Spleen (tissue), 7 donors: Measurements from ENCODE around the gene AVPR1B.

ENCODE experiments used
- POLR2A ChIP-seq, 3 donors: fragments of 450-650 bp; IDR thresholded peaks; one replicate each; pipeline ENCODE4 v1.5.1; 2017; ENCODE audit warnings: antibody characterized with exemption in 3 of 3, mild to moderate bottlenecking in 1 of 3
- TF ChIP-seq, protein P1 (sequence below), 11 experiments: fragments of 200-600 bp in 7 of 11; fragments of 450-650 bp in 4 of 11; sonication (generic) in 4 of 11; IDR thresholded peaks in 8 of 11; conservative IDR thresholded peaks in 3 of 11; 1 replicate in 7 of 11; 2 replicates in 4 of 11; pipeline versions ENCODE4 v1.4.0 to v1.8.0; 2016 to 2021; ENCODE audit warnings: antibody characterized with exemption in 11 of 11, inconsistent platforms in 4 of 11, mild to moderate bottlenecking in 1 of 11
- donor health status: DM: no; HTN: no; CAD: no; lungs with moderate emphysema.
- donor health status: DM: no; HTN: no; CAD: no.
- donor health status: DM: no; HTN: no; CAD: no.

- TF ChIP-seq, protein P1, sequence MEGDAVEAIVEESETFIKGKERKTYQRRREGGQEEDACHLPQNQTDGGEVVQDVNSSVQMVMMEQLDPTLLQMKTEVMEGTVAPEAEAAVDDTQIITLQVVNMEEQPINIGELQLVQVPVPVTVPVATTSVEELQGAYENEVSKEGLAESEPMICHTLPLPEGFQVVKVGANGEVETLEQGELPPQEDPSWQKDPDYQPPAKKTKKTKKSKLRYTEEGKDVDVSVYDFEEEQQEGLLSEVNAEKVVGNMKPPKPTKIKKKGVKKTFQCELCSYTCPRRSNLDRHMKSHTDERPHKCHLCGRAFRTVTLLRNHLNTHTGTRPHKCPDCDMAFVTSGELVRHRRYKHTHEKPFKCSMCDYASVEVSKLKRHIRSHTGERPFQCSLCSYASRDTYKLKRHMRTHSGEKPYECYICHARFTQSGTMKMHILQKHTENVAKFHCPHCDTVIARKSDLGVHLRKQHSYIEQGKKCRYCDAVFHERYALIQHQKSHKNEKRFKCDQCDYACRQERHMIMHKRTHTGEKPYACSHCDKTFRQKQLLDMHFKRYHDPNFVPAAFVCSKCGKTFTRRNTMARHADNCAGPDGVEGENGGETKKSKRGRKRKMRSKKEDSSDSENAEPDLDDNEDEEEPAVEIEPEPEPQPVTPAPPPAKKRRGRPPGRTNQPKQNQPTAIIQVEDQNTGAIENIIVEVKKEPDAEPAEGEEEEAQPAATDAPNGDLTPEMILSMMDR (IDR thresholded peaks at IDR 0.05 in 8 of 11, conservative IDR thresholded peaks at IDR 0.05 in 3 of 11), result no peak
- no peak for TF ChIP-seq POLR2A (IDR thresholded peaks at IDR 0.05)
Measured at GRCh38 chr1:206081856-206082255, 35.3 kb downstream of the AVPR1B start.
